Loucy (cell line): ENCODE measurements around the gene CAMTA1.

Source experiments
- CTCF ChIP-seq: fragments of 200-600 bp; sonication (generic); conservative IDR thresholded peaks from 2 replicates; pipeline ENCODE4 v1.5.1; 2014; ENCODE audit warnings: mild to moderate bottlenecking, antibody characterized with exemption, low read length
- EZH2phosphoT487 ChIP-seq: fragments of 200-600 bp; IDR thresholded peaks from 2 replicates; pipeline ENCODE4 v1.6.1; 2018; ENCODE audit warnings: antibody characterized with exemption, mild to moderate bottlenecking, moderate library complexity, borderline replicate concordance

- TF ChIP-seq EZH2phosphoT487, result no peak
- no peak for TF ChIP-seq CTCF
These were observed 530.7 kb downstream of the CAMTA1 start for GRCh38 chr1:7315946-7316345.
